Activated CD4-positive, alpha-beta T cell treated with anti-CD3 and anti-CD28 coated beads, Interleukin-2, amount 50 U/mL, for 16 hours (primary cell): ENCODE data around the gene FUCA1.
"Not testable (repeated sequence)": the region's sequence is repeated elsewhere in the genome, so short reads cannot be mapped to it uniquely, and the experiment has no call there.

Experiments used
- DNase-seq: peaks from one replicate; pipeline ENCODE4 v3.0.0-alpha.2; 2020

The FUCA1 gene

GRCh38 chr1:23836037-23836436 is 32.1 kb downstream of the FUCA1 start:
- DNase-seq: peak; percentile 23

- not testable (repeated sequence) for DNase-seq
These were observed 33.9 kb downstream of the FUCA1 start for GRCh38 chr1:23834156-23834555.

GRCh38 chr1:23827717-23828116 is 40.4 kb downstream of the FUCA1 start:
- no peak for DNase-seq

- not testable (repeated sequence) for DNase-seq
These were observed 41.5 kb downstream of the FUCA1 start for GRCh38 chr1:23826590-23826989.

GRCh38 chr1:23825762-23826522 is 42.1 kb downstream of the FUCA1 start:
- peak; percentile 47 for DNase-seq

- DNase-seq: peak; percentile 90
These were observed 42.9 kb downstream of the FUCA1 start, which contains the start of gene HMGCL for GRCh38 chr1:23825076-23825761. Gene HMGCL (minus strand): TSS chr1:23825429. CDS start chr1:23825415, 14 bp downstream.

- no peak for DNase-seq
These were observed 43.4 kb downstream of the FUCA1 start for GRCh38 chr1:23824711-23825075.

- DNase-seq: no peak
These were observed 44.3 kb downstream of the FUCA1 start for GRCh38 chr1:23823767-23824166.

- no peak for DNase-seq
These were observed 50.5 kb downstream of the FUCA1 start for GRCh38 chr1:23817633-23818032.

- DNase-seq: no peak
These were observed 51.2 kb downstream of the FUCA1 start for GRCh38 chr1:23816906-23817305.

- DNase-seq: no peak
These were observed 51.7 kb downstream of the FUCA1 start for GRCh38 chr1:23816361-23816760.

GRCh38 chr1:23814016-23814415 is 54.1 kb downstream of the FUCA1 start:
- no peak for DNase-seq

- peak; percentile 65 for DNase-seq
These were observed 57.1 kb downstream of the FUCA1 start for GRCh38 chr1:23810818-23811540.

- peak; percentile 86 for DNase-seq
These were observed 58.3 kb downstream of the FUCA1 start for GRCh38 chr1:23809751-23810171.

- no peak for DNase-seq
These were observed 60.6 kb downstream of the FUCA1 start for GRCh38 chr1:23807453-23807852.

- DNase-seq: no peak
These were observed 61.8 kb downstream of the FUCA1 start for GRCh38 chr1:23806280-23806679.

- no peak for DNase-seq
These were observed 63.1 kb downstream of the FUCA1 start for GRCh38 chr1:23805025-23805424.

GRCh38 chr1:23804183-23804835 is 63.8 kb downstream of the FUCA1 start:
- no peak for DNase-seq

- no peak for DNase-seq
These were observed 64.4 kb downstream of the FUCA1 start for GRCh38 chr1:23803674-23804073.

GRCh38 chr1:23802809-23803342 is 65.2 kb downstream of the FUCA1 start:
- DNase-seq: not testable (repeated sequence)

GRCh38 chr1:23801876-23802275 is 66.2 kb downstream of the FUCA1 start:
- DNase-seq: no peak

- DNase-seq: no peak
These were observed 66.7 kb downstream of the FUCA1 start for GRCh38 chr1:23801338-23801748.
